Lung (tissue), 12 donors: ENCODE data around the gene CXCL17. TPM values are rescaled to one million over a fixed set of nuclear protein-coding genes. Genes with fewer than 3 reads are reported as not detected.

Experiments
- ATAC-seq: fragments of 200-7000 bp; cut with Tn5 transposase; one replicate; pipeline ENCODE4 v1.9.1; 2020; ENCODE audit warnings: moderate number of reproducible peaks; ENCODE audit not compliant: insufficient read depth, low FRiP score
- DNase-seq, 3 donors: peaks; one replicate each; pipeline ENCODE4 v3.0.0-alpha.2; 2013 to 2017
- H3K27ac ChIP-seq, 2 donors: one replicate each; pipeline ENCODE4 v1.5.1; 2013; ENCODE audit warnings: mild to moderate bottlenecking in 2 of 2, moderate library complexity in 2 of 2, control low read depth in 1 of 2, inconsistent platforms in 1 of 2, low read depth in 1 of 2, low read length in 1 of 2
- H3K27me3 ChIP-seq, 3 donors: one replicate each; pipeline ENCODE4 v1.5.1; 2013; ENCODE audit warnings: low read length in 2 of 3; ENCODE audit not compliant: control insufficient read depth in 3 of 3, insufficient read depth in 3 of 3
- H3K36me3 ChIP-seq, 4 donors: one replicate each; pipeline ENCODE4 v1.5.1; 2013; ENCODE audit warnings: low read length in 4 of 4, mild to moderate bottlenecking in 1 of 4, moderate library complexity in 1 of 4; ENCODE audit not compliant: control insufficient read depth in 4 of 4, insufficient read depth in 4 of 4
- H3K4me1 ChIP-seq, 5 donors: one replicate each; pipeline ENCODE4 v1.5.1; 2013; ENCODE audit warnings: low read length in 5 of 5, mild to moderate bottlenecking in 2 of 5, moderate library complexity in 1 of 5; ENCODE audit not compliant: control insufficient read depth in 5 of 5, insufficient read depth in 5 of 5
- H3K4me3 ChIP-seq: one replicate; pipeline ENCODE4 v1.5.1; 2013; ENCODE audit warnings: mild to moderate bottlenecking, control low read depth, moderate library complexity
- H3K9ac ChIP-seq, 2 donors: one replicate each; pipeline ENCODE4 v1.5.1; 2013; ENCODE audit warnings: low read length in 2 of 2, control low read depth in 1 of 2; ENCODE audit not compliant: insufficient read depth in 1 of 2
- H3K9me3 ChIP-seq, 4 donors: one replicate each; pipeline ENCODE4 v1.5.1; 2013; ENCODE audit warnings: low read length in 3 of 4, mild to moderate bottlenecking in 1 of 4, moderate library complexity in 1 of 4; ENCODE audit not compliant: control insufficient read depth in 4 of 4, insufficient read depth in 3 of 4
- WGBS, 2 donors: extraction: QIAGEN DNeasy Blood & Tissue Kit; methylation state at CpG; one replicate each; pipeline ENCODE4 v1.1.7; 2013; 5-methylcytosine and 5-hydroxymethylcytosine counted together
- polyA plus RNA-seq, 2 donors: library from polyadenylated mRNA; stranded (reverse); fragments of 200-250 nt; gene quantifications; one replicate each; pipeline ENCODE4 v1.2.1, GENCODE V29; 2013
- total RNA-seq, 2 donors: library from RNA; depleted of rRNA in 1 of 2; stranded (reverse); fragments of >200 nt in 1 of 2; gene quantifications; one replicate each; pipeline ENCODE4 v1.2.1, GENCODE V29; 2014 to 2021
- TF ChIP-seq, protein P1 (sequence below): IDR thresholded peaks from 2 replicates; pipeline ENCODE4 v1.5.1; 2012; ENCODE audit warnings: mild to moderate bottlenecking; ENCODE audit errors: control extremely low read depth, extremely low read depth
- donor health status: control.
- donor health status: control.
- donor health status: Bipolar disorder and iron deficiency.
- donor health status: healthy.
- donor health status: DM: yes; HTN: yes; CAD: no.

Gene CXCL17
- total and polyA plus RNA-seq, 4 donors = 98.9 to 688 (median 221) TPM

DNA sequence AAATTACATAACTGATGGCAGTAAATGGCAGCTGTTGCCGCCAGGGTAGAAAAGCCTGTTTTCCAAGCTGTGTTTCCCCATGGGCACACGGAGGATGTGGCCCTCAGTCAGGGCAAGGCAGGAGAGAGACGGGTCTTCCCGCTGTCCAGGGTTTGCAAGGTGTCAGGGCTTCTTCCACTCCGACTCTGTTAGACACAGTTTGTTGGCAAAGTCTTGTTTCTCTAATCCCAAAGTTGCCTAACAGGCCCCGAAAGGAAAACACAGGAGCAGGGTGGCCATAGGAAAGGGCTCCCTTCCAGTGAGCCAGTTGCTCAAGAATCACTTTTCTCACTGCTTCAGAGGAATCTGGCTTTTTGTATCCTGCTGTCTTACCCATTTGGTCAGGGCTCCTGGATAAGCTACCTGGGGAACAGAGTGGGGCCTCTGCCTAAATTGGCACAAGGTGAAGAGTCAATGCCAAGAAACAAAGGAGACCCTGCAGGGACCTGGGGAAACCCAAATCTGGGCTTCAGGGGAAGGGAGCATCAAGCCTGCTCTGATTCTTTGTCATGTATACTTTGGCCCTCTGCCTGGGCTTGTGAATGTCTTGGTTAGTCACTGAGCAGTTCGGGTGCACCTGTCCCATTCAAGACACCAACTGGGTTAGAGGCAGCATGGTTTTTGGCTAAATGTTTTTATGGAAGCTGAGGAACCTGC is 29.0 kb upstream of the CXCL17 start:
- Histone ChIP-seq H3K4me1 (peaks cover 0 to 6% (median 0%) of the 10 kb centered on the region in 5 donors), H3K4me3 (no peak overlapping the region), H3K9ac (no peak overlapping the region), H3K36me3 (no peaks in the 10 kb centered on the region), H3K27me3 (no peaks in the 10 kb centered on the region), H3K27ac (peak overlapping the region in 1 of 2 donors; percentile 5), H3K9me3 (no peaks in the 10 kb centered on the region)
- 65 to 87% methylated on average over 7 of the region's 7 CpGs for WGBS, 2 donors
- no peak for ATAC-seq
- TF ChIP-seq, protein P1, sequence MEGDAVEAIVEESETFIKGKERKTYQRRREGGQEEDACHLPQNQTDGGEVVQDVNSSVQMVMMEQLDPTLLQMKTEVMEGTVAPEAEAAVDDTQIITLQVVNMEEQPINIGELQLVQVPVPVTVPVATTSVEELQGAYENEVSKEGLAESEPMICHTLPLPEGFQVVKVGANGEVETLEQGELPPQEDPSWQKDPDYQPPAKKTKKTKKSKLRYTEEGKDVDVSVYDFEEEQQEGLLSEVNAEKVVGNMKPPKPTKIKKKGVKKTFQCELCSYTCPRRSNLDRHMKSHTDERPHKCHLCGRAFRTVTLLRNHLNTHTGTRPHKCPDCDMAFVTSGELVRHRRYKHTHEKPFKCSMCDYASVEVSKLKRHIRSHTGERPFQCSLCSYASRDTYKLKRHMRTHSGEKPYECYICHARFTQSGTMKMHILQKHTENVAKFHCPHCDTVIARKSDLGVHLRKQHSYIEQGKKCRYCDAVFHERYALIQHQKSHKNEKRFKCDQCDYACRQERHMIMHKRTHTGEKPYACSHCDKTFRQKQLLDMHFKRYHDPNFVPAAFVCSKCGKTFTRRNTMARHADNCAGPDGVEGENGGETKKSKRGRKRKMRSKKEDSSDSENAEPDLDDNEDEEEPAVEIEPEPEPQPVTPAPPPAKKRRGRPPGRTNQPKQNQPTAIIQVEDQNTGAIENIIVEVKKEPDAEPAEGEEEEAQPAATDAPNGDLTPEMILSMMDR = no peak
- peak in 1 of 3 donors; percentile 34 for DNase-seq

DNA sequence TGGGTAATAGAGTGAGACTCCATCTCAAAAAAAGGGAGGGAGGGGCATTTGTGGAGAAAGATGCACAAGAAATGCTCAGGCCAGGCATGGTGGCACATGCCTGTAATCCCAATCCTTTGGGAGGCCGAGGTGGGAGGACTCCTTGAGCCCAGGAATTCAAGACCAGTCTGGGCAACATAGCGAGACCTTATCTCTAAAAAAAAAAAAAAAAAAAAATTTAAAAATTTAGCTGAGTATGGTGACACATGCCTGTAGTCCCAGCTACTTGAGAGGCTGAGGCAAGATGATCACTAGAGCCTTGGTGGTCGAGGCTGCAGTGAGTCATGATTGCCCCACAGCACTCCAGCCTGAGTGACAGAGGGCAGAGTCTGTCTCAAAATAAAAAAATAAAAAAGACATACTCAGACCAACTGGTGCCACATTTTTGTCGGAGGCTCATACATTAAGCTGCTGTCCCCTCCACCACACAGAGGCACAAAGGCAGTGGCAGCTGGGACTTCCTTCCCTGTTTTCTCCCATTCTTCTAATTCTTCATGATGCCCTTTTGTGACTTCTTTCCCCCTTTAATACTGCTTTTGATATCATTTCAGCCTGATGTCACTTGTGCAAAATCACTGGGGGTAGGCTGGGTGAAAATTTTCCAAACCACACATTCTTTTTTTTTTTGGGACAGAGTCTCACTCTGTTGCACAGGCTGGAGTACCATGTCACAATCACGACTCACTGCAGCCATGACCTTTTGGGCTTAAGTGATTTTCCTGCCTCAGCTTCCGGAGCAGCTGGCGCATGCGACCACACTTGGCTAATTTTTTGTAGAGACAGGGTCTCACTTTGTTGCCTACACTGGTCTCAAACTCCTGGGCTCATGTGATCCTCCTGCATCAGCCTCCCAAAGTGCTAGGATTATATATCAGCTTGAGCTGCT is 26.8 kb upstream of the CXCL17 start:
- H3K27ac ChIP-seq = no peak overlapping the region
- DNase-seq (no peak), ATAC-seq (no peak)
- WGBS, 2 donors = 40 to 53% methylated on average over 8 of the region's 8 CpGs
- H3K36me3 ChIP-seq = no peaks in the 10 kb centered on the region
- H3K4me1 ChIP-seq = peaks cover 0 to 13% (median 0%) of the 10 kb centered on the region in 5 donors
- H3K27me3 ChIP-seq = no peaks in the 10 kb centered on the region
- no peak overlapping the region for H3K4me3 ChIP-seq
- no peak overlapping the region for H3K9ac ChIP-seq
- H3K9me3 ChIP-seq = no peaks in the 10 kb centered on the region
- TF ChIP-seq, protein P1 = no peak

DNA sequence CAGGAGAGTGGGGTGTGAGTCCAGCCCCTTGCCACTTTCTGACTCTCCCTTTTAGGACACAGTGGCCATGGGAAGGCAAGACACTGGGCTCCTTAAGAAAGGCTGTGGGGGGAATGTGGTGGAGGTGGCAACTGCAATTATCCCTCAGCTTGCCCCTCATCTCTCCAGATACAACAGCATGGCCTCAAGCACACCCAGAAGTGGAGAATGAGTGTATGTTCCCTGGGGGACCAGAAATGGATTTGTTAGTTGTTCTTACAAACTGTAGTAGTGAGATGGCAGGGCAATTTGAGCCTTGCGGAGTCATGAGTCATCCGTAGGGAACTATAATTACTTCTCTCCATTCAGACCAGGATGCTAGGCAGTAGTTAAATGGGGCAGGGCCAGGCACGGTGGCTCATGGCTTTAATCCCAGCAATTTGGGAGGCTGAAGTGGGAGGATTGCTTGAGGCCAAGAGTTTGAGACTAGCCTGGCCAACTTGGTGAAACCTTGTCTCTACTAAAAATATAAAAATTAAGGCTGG is 25.6 kb upstream of the CXCL17 start:
- no peak for ATAC-seq
- 75 to 90% methylated on average over 3 of the region's 3 CpGs for WGBS, 2 donors
- TF ChIP-seq, protein P1 = no peak
- Histone ChIP-seq H3K27ac (no peak overlapping the region), H3K27me3 (no peaks in the 10 kb centered on the region), H3K36me3 (no peaks in the 10 kb centered on the region), H3K9ac (no peak overlapping the region), H3K9me3 (no peaks in the 10 kb centered on the region), H3K4me1 (peaks cover 0 to 13% (median 0%) of the 10 kb centered on the region in 5 donors), H3K4me3 (no peak overlapping the region)
- DNase-seq = no peak
